Activated T-helper 2 cell treated with anti-CD3 and anti-CD28 coated beads, Interferon-gamma antibody, Interleukin-2, Interleukin-4, amounts not matched to agents 10 μg/mL and 5 μg/mL and 100 μg/mL, durations not matched to agents 14 hours and 24 hours and 36 hours (primary cell): ENCODE data around the gene SLC39A11. TPM values are rescaled to one million over a fixed set of nuclear protein-coding genes. Genes with fewer than 3 reads are reported as not detected.

Experiments
- DNase-seq: peaks from one replicate; pipeline ENCODE4 v3.0.0; 2021; ENCODE audit warnings: low spot score
- H3K27ac Mint-ChIP-seq: one replicate; pipeline ENCODE4 v1.8.0; 2021; ENCODE audit warnings: mixed read lengths
- H3K27me3 Mint-ChIP-seq: one replicate; pipeline ENCODE4 v1.8.0; 2021; ENCODE audit warnings: low read depth, mixed read lengths
- H3K36me3 Mint-ChIP-seq: one replicate; pipeline ENCODE4 v1.8.0; 2021; ENCODE audit warnings: low read depth, mixed read lengths
- H3K4me1 Mint-ChIP-seq: one replicate; pipeline ENCODE4 v1.8.0; 2021; ENCODE audit warnings: low read depth, mixed read lengths
- H3K4me3 Mint-ChIP-seq: one replicate; pipeline ENCODE4 v1.8.0; 2021; ENCODE audit warnings: low read depth, mild to moderate bottlenecking, moderate library complexity, mixed read lengths
- H3K9me3 Mint-ChIP-seq: one replicate; pipeline ENCODE4 v1.8.0; 2021; ENCODE audit warnings: mixed read lengths
- intact Hi-C: fragments of 100-400 bp; cut with micrococcal nuclease; formaldehyde crosslinking; loops from one replicate; pipeline ENCODE4 v1.15.1; 2023
- total RNA-seq: library from RNA; stranded (reverse); gene quantifications from 2 replicates; pipeline ENCODE4 v1.2.3, GENCODE V29; 2022

Gene SLC39A11
- total RNA-seq, 1 donor from 2014 or later = 20.2 TPM

DNA sequence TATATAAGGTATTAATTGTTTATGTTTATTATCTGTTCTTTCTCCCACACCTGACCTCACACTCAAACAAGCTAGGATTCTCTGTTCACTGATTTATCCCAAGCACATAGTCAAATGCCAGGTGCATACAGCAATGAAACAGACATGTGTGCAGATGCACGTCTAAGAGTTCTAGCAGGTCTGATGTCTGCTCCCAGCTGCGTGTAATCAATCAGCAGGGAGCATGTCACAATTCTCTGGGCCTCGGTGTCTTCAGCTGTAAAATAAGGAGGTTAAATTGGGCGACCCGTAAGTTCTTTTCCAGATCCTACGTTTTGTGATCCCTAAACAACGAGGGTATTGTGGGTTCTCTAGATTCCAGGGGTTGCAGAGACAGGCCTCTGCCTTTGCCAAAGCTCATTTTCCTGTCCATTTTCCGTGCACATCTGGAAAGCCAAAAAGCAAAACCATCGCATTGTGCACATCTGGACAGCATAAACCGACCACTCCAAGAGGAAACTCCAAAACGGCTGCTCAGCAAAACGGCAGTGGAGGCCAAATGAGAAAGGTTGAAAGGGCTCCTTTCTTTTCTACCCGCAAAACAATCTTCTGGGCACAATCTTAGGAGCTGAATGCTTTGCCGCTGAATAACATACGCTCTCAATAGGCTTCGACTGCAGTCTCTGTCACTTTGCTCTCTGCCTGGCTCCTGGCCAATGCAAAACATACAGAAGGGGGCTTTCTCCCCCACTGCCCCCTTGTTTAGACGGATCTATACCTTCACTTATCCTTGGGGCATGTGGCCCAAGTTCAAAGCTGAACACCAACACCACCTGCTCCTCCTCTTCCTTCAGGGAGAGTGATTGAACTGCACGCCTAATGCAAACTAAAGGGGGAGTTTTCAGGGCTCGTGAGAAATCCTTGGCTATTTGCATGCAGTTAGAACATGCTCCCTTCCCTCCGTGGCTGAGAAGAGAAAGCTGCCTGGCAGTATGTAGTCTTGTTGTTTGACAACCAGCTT lies 426.3 kb downstream of the SLC39A11 start:
- H3K27me3 Mint-ChIP-seq = no peaks in the 10 kb centered on the region
- H3K27ac Mint-ChIP-seq = no peak overlapping the region
- no peaks in the 10 kb centered on the region for H3K9me3 Mint-ChIP-seq
- no peaks in the 10 kb centered on the region for H3K36me3 Mint-ChIP-seq
- no peaks in the 10 kb centered on the region for H3K4me1 Mint-ChIP-seq
- no peak overlapping the region for H3K4me3 Mint-ChIP-seq
- DNase-seq = no peak
- intact Hi-C loops = no loop called here

DNA sequence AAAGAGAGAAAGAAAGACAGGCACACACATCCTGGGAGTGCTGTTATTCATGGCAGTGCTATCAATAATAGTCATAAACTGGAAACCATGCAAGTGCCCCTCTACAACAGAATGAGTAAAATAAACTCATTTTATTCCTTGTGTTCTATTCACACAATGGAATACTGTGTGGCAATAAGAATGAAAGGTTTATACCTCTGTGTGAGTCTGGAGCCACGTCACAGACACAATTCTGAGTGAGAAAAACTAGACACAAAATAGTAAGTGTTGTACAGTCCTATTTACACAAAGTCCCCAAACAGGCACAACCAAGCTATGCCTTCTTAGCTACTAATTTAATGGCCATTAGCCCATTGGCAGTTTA lies 429.7 kb downstream of the SLC39A11 start:
- H3K36me3 Mint-ChIP-seq = no peaks in the 10 kb centered on the region
- no peak for DNase-seq
- no peaks in the 10 kb centered on the region for H3K4me1 Mint-ChIP-seq
- intact Hi-C loops = no loop called here
- no peak overlapping the region for H3K27ac Mint-ChIP-seq
- no peaks in the 10 kb centered on the region for H3K27me3 Mint-ChIP-seq
- H3K9me3 Mint-ChIP-seq = no peaks in the 10 kb centered on the region
- H3K4me3 Mint-ChIP-seq = no peak overlapping the region

DNA sequence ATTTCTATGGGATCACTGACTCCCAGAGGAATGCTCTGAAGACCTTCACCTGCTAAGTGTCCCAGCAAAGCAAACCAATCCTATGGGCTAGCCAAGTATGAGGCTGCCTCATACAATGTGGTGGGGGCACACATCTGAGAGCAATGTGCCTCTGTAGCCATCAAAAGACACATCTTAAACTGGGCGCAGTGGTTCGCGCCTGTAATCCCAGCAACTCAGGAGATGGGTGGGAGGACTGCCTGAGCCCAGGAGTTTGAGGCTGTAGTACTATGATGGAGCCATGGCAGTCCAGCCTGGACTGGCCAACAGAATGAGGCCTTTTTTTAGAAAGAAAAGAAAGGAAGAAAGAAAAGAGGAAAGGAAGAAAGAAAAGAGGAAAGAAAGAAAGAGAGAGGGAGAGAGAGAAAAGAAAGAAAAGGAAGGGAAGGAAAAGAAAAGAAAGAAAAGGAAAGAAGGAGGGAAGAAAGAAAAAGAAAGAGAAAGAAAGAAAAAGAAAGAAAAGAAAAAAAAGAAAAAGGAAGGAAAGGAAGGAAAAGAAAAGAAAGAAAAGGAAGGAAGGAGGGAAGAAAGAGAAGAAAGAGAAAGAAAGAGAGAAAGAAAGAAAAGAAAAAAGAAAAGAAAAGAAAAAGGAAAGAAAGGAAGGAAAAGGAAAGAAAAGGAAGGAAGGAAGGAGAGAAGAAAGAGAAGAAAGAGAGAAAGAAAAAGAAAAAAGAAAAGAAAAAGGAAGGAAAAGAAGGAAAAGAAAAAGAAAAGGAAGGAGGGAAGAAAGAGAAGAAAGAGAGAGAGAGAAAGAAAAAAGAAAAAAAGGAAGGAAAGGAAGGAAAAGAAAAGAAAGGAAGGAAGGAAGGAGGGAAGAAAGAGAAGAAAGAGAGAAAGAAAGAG lies 430.3 kb downstream of the SLC39A11 start:
- Mint-ChIP-seq H3K4me3 (no peak overlapping the region), H3K4me1 (no peaks in the 10 kb centered on the region), H3K27ac (no peak overlapping the region), H3K9me3 (no peaks in the 10 kb centered on the region), H3K27me3 (no peaks in the 10 kb centered on the region), H3K36me3 (no peaks in the 10 kb centered on the region)
- intact Hi-C loops = no loop called here
- no peak for DNase-seq

DNA sequence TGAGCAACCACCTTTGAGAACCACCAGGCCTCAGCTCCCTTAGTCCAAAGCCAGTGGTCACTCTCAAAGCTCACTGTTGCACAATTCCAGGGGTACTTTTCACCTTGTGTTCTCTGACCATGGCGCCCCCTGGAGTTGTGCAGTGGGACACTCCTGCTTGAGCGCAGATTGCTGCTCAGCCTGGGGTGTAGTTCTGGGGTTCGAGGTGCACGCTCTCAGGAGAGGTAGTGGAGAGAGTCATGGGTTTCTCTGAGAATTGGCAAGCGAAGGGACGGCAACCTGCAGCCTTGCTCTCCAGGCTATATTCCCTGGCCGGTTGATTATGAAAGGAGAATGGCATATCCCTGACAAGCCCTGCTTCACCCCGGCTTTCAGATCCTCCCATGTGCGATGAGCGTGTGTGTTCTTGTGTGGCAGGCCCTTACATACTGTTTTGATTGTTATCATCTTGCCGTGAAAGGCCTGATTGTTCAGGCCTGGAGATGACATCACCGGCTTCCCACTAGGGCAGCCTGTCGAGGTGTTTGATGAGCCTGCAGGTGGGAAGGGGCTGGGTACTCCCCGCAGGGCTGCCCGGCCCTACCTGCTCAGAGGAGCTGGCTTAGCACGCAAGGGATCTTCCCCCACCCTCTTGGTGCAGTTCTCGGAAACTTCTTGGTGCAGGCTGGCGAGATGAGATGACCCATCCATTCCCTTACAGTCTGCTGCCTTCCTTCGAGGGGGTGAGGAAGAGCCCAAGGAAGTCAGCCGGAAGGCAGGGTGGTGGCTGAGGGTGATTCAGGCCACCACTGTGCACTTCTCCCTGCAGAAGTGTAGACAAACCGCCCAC lies 431.2 kb downstream of the SLC39A11 start:
- H3K9me3 Mint-ChIP-seq = no peaks in the 10 kb centered on the region
- no peaks in the 10 kb centered on the region for H3K4me1 Mint-ChIP-seq
- H3K27ac Mint-ChIP-seq = no peak overlapping the region
- H3K4me3 Mint-ChIP-seq = no peak overlapping the region
- intact Hi-C loops = no loop called here
- no peaks in the 10 kb centered on the region for H3K27me3 Mint-ChIP-seq
- no peak for DNase-seq
- H3K36me3 Mint-ChIP-seq = no peaks in the 10 kb centered on the region

DNA sequence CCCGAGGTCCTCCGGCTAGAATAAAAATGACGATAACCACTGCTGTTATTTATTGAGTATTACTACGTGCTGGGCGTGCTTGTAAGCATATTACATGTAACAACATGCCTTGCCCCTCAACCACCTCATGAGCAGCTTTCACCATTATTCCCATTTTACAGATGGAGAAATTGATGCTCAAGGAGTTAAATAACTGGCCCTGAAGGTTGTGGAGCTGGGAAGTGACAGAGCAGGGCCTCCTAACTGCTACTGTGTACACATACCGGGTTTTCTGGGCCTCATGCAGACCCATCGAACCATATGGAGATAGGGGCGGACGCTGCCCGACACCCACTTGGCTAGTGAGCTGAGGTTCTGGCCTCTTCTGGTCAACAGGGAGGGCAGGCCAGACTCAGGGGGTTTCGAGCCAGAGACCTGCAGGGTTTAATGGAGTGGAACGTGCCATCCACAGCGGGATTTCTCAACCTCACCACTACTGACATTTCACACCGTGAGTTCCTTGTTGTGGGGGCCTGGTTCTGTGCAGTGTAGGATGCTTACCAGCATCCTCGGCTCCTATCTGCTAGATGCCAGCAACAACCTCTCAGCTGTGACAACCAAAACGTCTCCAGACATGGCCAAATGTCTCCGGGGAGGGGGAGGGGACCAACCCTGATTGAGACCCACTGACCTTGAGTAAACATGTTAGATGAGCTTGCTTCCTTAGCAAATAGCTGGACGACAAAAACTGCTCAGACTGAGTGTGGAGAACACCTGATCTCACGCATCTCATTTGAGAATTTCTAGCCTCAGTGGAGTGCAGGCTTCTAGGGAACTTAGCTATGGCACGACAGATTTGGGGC lies 432.0 kb downstream of the SLC39A11 start:
- Mint-ChIP-seq H3K27ac (no peak overlapping the region), H3K4me1 (no peaks in the 10 kb centered on the region), H3K27me3 (no peaks in the 10 kb centered on the region), H3K4me3 (no peak overlapping the region), H3K9me3 (no peaks in the 10 kb centered on the region), H3K36me3 (no peaks in the 10 kb centered on the region)
- no peak for DNase-seq
- intact Hi-C loops = no loop called here

GRCh38 chr17:72659811-72660210 lies 432.7 kb downstream of the SLC39A11 start:
- Mint-ChIP-seq H3K4me3 (no peak overlapping the region), H3K4me1 (no peaks in the 10 kb centered on the region), H3K27me3 (no peaks in the 10 kb centered on the region), H3K9me3 (no peaks in the 10 kb centered on the region), H3K27ac (no peak overlapping the region), H3K36me3 (no peaks in the 10 kb centered on the region)
- intact Hi-C loops = no loop called here
- no peak for DNase-seq

DNA sequence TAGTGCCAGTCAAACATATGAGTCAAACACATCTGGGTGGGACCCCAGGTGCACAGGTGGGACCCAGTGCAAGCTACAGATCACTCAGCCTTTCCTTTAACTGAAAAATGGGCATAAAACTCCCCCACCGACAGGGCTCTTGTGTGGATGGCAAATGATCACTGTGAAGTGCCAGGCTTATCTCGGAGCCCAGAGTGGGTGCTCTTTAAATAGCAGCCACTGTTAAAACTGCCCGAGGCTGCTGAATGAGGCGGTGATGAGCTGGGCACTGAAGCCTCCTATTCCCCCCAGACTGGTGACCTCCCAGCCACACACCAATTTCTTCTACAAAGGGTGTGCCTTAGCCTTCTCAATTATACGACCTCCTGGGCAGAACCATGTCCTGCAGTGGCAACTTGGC lies 433.8 kb downstream of the SLC39A11 start:
- no peak for DNase-seq
- Mint-ChIP-seq H3K27me3 (no peaks in the 10 kb centered on the region), H3K4me3 (no peak overlapping the region), H3K27ac (no peak overlapping the region), H3K9me3 (no peaks in the 10 kb centered on the region), H3K4me1 (no peaks in the 10 kb centered on the region), H3K36me3 (no peaks in the 10 kb centered on the region)
- intact Hi-C loops = no loop called here

DNA sequence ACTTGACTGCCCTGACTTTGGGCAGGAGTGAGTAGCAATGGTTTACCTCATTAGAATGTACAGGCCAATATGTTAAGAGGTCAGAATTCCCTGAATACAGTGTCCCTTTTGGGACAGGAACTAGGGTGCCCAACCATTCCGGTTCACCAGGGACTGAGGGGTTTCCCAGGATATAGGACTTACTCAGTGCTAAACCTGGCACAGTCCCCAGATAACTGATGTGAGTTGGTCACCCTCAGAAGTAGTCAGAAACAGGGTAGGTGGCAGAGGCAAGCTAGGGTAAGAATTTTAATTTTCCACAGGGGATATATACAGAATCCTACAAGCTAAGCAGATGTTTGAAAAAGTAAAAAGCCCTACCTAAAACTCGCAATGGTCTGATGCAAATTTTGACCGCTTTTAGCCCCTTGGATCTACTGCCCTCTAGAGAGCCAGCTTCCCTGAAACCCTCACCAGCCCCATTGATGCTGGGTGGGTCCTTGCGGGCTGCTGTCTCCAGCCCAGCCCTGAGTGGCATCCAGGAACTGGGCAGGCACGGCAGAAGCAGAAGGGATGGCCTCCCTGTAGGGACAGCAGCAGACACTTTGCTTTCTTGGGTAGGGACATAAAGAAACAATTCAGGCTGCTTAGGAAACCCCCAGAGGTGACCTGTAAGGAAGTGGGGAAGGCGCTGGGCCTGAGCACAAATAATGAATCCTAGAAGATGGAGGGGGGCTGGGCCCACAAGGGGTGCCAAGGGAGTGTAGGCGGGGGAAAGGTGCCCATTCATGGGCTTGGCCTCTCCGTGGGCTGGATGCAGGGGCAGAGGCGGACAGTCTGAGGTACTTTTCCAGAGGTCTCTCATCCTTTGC lies 434.8 kb downstream of the SLC39A11 start:
- Mint-ChIP-seq H3K27ac (no peak overlapping the region), H3K9me3 (no peaks in the 10 kb centered on the region), H3K36me3 (no peaks in the 10 kb centered on the region), H3K4me1 (no peaks in the 10 kb centered on the region), H3K27me3 (no peaks in the 10 kb centered on the region), H3K4me3 (no peak overlapping the region)
- intact Hi-C loops = no loop called here
- DNase-seq = no peak

DNA sequence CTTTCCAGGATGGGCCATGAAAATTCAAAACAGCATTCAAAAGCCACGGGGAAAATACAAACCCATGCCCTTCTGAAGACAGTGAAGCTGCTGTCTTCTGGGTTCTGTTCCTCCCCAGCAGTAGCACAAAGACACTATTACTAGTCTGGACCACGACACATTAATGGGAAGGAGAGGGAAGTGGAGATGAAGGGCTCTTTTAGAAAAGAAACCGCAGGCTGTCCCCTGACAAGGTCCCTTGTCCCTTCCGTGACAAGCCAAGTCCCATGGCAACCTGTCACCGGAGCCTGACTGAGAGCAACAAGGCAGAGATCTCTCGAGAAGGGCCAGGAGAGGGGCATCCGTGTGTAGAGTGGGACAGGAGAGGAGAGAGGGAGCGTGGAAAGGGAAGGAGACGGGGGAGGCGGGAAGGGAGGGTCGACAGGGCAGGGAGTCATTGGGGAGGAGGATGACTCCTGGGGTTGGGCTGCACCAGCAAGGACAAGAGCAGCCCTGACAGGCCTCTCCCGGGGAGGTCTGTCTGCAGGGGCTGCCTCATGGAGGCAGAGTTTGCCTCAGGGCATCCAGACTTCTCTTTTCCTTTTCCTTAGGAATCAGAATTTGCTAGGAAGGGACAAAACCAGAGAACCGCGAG lies 436.2 kb downstream of the SLC39A11 start:
- H3K4me3 Mint-ChIP-seq = no peak overlapping the region
- no peaks in the 10 kb centered on the region for H3K36me3 Mint-ChIP-seq
- no peaks in the 10 kb centered on the region for H3K9me3 Mint-ChIP-seq
- H3K27me3 Mint-ChIP-seq = no peaks in the 10 kb centered on the region
- DNase-seq = no peak
- H3K27ac Mint-ChIP-seq = no peak overlapping the region
- no peaks in the 10 kb centered on the region for H3K4me1 Mint-ChIP-seq
- intact Hi-C loops = no loop called here

DNA sequence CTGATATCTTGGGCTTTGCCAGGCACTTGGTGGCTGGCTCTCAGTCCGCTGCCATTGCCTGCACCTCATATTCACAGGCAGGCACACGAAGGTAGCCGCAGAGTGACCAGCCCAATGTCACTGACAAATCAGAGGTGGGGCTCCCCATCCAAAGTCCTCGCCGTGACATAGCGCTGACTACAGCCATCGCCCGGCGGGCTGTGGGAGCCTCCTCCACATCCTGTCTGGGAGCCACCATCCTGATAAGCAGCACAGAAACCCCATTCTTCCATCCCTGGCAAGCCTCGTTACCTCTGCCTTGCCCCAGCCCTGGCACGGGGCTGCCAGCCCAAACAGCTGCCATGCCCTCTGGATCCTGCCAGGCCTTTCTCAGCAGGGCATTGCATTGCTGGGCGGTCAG lies 437.8 kb downstream of the SLC39A11 start:
- no peaks in the 10 kb centered on the region for H3K4me1 Mint-ChIP-seq
- intact Hi-C loops = no loop called here
- H3K27ac Mint-ChIP-seq = no peak overlapping the region
- DNase-seq = no peak
- no peak overlapping the region for H3K4me3 Mint-ChIP-seq
- no peaks in the 10 kb centered on the region for H3K36me3 Mint-ChIP-seq
- no peaks in the 10 kb centered on the region for H3K9me3 Mint-ChIP-seq
- no peaks in the 10 kb centered on the region for H3K27me3 Mint-ChIP-seq

DNA sequence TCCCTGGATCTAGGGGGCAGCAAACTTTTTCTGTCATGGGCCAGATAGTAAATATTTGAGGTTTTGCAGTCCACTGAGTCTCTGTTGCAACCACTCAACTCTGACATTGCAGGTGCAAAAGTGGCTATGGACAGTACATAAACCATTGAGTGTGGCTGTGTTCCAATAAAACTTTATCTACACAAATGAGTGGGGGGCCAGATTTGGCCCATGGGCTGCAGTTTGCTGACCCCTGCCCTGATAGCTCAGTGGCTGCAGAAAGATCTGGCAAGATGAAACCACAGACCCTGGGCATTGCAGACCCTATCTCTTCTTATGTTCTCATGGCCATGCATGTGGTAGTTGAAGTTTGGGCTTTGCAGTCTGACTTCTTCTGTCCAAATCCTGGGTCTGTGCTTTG lies 440.5 kb downstream of the SLC39A11 start:
- intact Hi-C loops = no loop called here

More for the DNA sequence above, 440.5 kb downstream of the SLC39A11 start:
- Mint-ChIP-seq H3K27me3 (no peaks in the 10 kb centered on the region), H3K4me1 (no peaks in the 10 kb centered on the region), H3K36me3 (no peaks in the 10 kb centered on the region), H3K27ac (no peak overlapping the region), H3K9me3 (no peaks in the 10 kb centered on the region), H3K4me3 (no peak overlapping the region)
- no peak for DNase-seq
